A549 (cell line): ENCODE results near the gene KCNN2. TPM values are rescaled to one million over a fixed set of nuclear protein-coding genes. Genes with fewer than 3 reads are reported as not detected.
A peak's percentile ranks its signal among the peaks of the same experiment; 100 is the strongest.

Experiments
- ATAC-seq, 2 experiments: fragments of 200-7000 bp in 1 of 2; fragments of >200 bp in 1 of 2; cut with Nextera tagmentation in 1 of 2; cut with Tn5 transposase in 1 of 2; 3 replicates each; pipeline versions ENCODE4 v1.8.0 to v1.9.1; 2018 to 2020; ENCODE audit warnings: mild to moderate bottlenecking in 1 of 2, moderate library complexity in 1 of 2
- CTCF ChIA-PET: fragments of 300-600 bp; sonication (Branson Sonifier 250); formaldehyde crosslinking; extraction: SDS; loops from one replicate; lab custom pipeline; 2021; ENCODE audit warnings: antibody characterized with exemption, inconsistent platforms; lab: Yijun Ruan, JAX
- POLR2A ChIA-PET: fragments of 350-600 bp; formaldehyde crosslinking; extraction: SDS; loops from one replicate; lab custom pipeline; 2021; ENCODE audit warnings: antibody characterized with exemption, inconsistent platforms; lab: Yijun Ruan, JAX
- DNase-seq, 2 experiments: peaks; one replicate each; pipeline versions ENCODE4 v3.0.0 to v3.0.0-alpha.2; 2011 to 2016; ENCODE audit warnings: low read depth in 1 of 2, low spot score in 1 of 2
- FAIRE-seq: peaks from 2 replicates; lab custom pipeline; 2011; peaks lifted over from hg19 to GRCh38; lab: Jason Lieb, UNC
- H3K27ac ChIP-seq, 2 experiments: fragments of >200 bp; sonication (Bioruptor Twin); formaldehyde crosslinking; 3 replicates each; pipeline ENCODE4 v1.5.1; 2016 to 2017
- H3K4me1 ChIP-seq: fragments of >200 bp; sonication (Bioruptor Twin); formaldehyde crosslinking; 3 replicates; pipeline ENCODE4 v1.6.1; 2016
- H3K4me2 ChIP-seq: fragments of >200 bp; sonication (Bioruptor Twin); formaldehyde crosslinking; 3 replicates; pipeline ENCODE4 v1.6.1; 2016
- H3K4me3 ChIP-seq: fragments of >200 bp; sonication (Bioruptor Twin); formaldehyde crosslinking; 3 replicates; pipeline ENCODE4 v1.5.1; 2016
- H3K9me3 ChIP-seq: fragments of >200 bp; sonication (Bioruptor Twin); formaldehyde crosslinking; 3 replicates; pipeline ENCODE4 v1.6.1; 2016
- BHLHE40 ChIP-seq: IDR thresholded peaks from 2 replicates; pipeline ENCODE4 v1.6.1; 2012; ENCODE audit warnings: low read depth, low read length, inconsistent platforms
- CEBPB ChIP-seq, 2 experiments: fragments of >200 bp in 1 of 2; sonication (Bioruptor Twin) in 1 of 2; formaldehyde crosslinking in 1 of 2; IDR thresholded peaks; 2 replicates each; pipeline ENCODE4 v1.6.1; 2012 to 2016
- CHD2 ChIP-seq: fragments of 150-350 bp; IDR thresholded peaks from 2 replicates; pipeline ENCODE4 v1.6.1; 2014; ENCODE audit warnings: low read length; ENCODE audit not compliant: partially characterized antibody
- CHD4 ChIP-seq: fragments of 200-600 bp; sonication (generic); IDR thresholded peaks from 2 replicates; pipeline ENCODE4 v1.6.1; 2016; ENCODE audit warnings: antibody characterized with exemption, mild to moderate bottlenecking, borderline replicate concordance
- CTCF ChIP-seq: fragments of >200 bp; sonication (Bioruptor Twin); formaldehyde crosslinking; IDR thresholded peaks from 3 replicates; pipeline ENCODE4 v1.5.1; 2016
- EHF ChIP-seq: fragments of 250-450 bp; sonication (Bioruptor Pico); IDR thresholded peaks from 2 replicates; pipeline ENCODE4 v1.5.0; 2020; ENCODE audit warnings: mild to moderate bottlenecking
- EP300 ChIP-seq, 2 experiments: fragments of >200 bp; sonication (Bioruptor Twin); formaldehyde crosslinking; IDR thresholded peaks; 2 replicates in 1 of 2; 3 replicates in 1 of 2; pipeline ENCODE4 v1.6.1; 2016 to 2017
- ESRRA ChIP-seq: fragments of 150-350 bp; IDR thresholded peaks from 2 replicates; pipeline ENCODE4 v1.6.1; 2014; ENCODE audit warnings: mild to moderate bottlenecking, low read length, borderline replicate concordance
- FOSB ChIP-seq: fragments of 250-450 bp; sonication (Bioruptor Pico); IDR thresholded peaks from 2 replicates; pipeline ENCODE4 v1.5.0; 2020; ENCODE audit warnings: mild to moderate bottlenecking, moderate library complexity
- GATA3 ChIP-seq: IDR thresholded peaks from 2 replicates; pipeline ENCODE4 v1.6.1; 2012; ENCODE audit warnings: borderline replicate concordance
- HDAC2 ChIP-seq: fragments of 200-600 bp; sonication (generic); IDR thresholded peaks from 2 replicates; pipeline ENCODE4 v1.6.1; 2016
- HOXA7 ChIP-seq: fragments of 250-450 bp; sonication (Bioruptor Pico); IDR thresholded peaks from 2 replicates; pipeline ENCODE4 v1.5.0; 2020; ENCODE audit warnings: mild to moderate bottlenecking, moderate library complexity
- MAFK ChIP-seq: fragments of 450-650 bp; IDR thresholded peaks from 2 replicates; pipeline ENCODE4 v1.6.1; 2014; ENCODE audit not compliant: partially characterized antibody
- MAX ChIP-seq: IDR thresholded peaks from 2 replicates; pipeline ENCODE4 v1.6.1; 2012
- MAZ ChIP-seq: fragments of 150-350 bp; IDR thresholded peaks from 2 replicates; pipeline ENCODE4 v1.6.1; 2014; ENCODE audit warnings: antibody characterized with exemption, low read depth, low read length, borderline replicate concordance
- NR3C1 ChIP-seq: fragments of >200 bp; sonication (Bioruptor Twin); formaldehyde crosslinking; IDR thresholded peaks from 3 replicates; pipeline ENCODE4 v1.6.1; 2017
- PHF8 ChIP-seq: fragments of 200-600 bp; sonication (generic); IDR thresholded peaks from 2 replicates; pipeline ENCODE4 v1.6.1; 2016; ENCODE audit warnings: low read depth, mild to moderate bottlenecking, antibody characterized with exemption, moderate library complexity, borderline replicate concordance
- POLR2A ChIP-seq: IDR thresholded peaks from 2 replicates; pipeline ENCODE4 v1.6.1; 2012; ENCODE audit warnings: mild to moderate bottlenecking, low read length
- POLR2AphosphoS2 ChIP-seq: conservative IDR thresholded peaks from 2 replicates; pipeline ENCODE4 v1.6.1; 2012; ENCODE audit warnings: low read length, improper control_type of control experiment, inconsistent platforms
- RAD21 ChIP-seq, 2 experiments: fragments of >200 bp in 1 of 2; sonication (Bioruptor Twin) in 1 of 2; formaldehyde crosslinking in 1 of 2; IDR thresholded peaks in 1 of 2; conservative IDR thresholded peaks in 1 of 2; 2 replicates in 1 of 2; 3 replicates in 1 of 2; pipeline ENCODE4 v1.6.1; 2012 to 2018; ENCODE audit warnings: inconsistent platforms in 1 of 2
- RARB ChIP-seq: fragments of 250-450 bp; sonication (Bioruptor Pico); IDR thresholded peaks from 2 replicates; pipeline ENCODE4 v1.8.0; 2021; ENCODE audit warnings: mild to moderate bottlenecking, moderate library complexity
- RCOR1 ChIP-seq: fragments of 150-350 bp; IDR thresholded peaks from 2 replicates; pipeline ENCODE4 v1.6.1; 2014; ENCODE audit warnings: antibody characterized with exemption, low read length, low read depth
- RNF2 ChIP-seq: fragments of 200-600 bp; sonication (generic); IDR thresholded peaks from 2 replicates; pipeline ENCODE4 v1.6.1; 2016; ENCODE audit warnings: low read depth, mild to moderate bottlenecking, antibody characterized with exemption, moderate library complexity, borderline replicate concordance
- TP53 ChIP-seq: fragments of 250-450 bp; sonication (Bioruptor Pico); IDR thresholded peaks from 2 replicates; pipeline ENCODE4 v1.5.0; 2021; ENCODE audit warnings: mild to moderate bottlenecking, moderate library complexity
- ZSCAN20 ChIP-seq: fragments of 250-450 bp; sonication (Bioruptor Pico); IDR thresholded peaks from 2 replicates; pipeline ENCODE4 v1.8.0; 2022; ENCODE audit warnings: mild to moderate bottlenecking, moderate library complexity
- WGBS: methylation state at CpG from one replicate; pipeline ENCODE4 v1.1.6; 2017; ENCODE audit errors: missing lambda C conversion rate; 5-methylcytosine and 5-hydroxymethylcytosine counted together
- polyA minus RNA-seq: library from RNA; depleted of rRNA, polyadenylated mRNA; stranded (reverse); fragments of >200 nt; gene quantifications from 2 replicates; pipeline ENCODE4 v1.2.3, GENCODE V29; 2011; rRNA and poly(A)+ RNA removed
- polyA plus RNA-seq, 4 experiments: library from polyadenylated mRNA; depleted of rRNA in 3 of 4; stranded (reverse); fragments of >200 nt; fragmentation: RNase III in 1 of 4; extraction: RNeasy Plus Mini Kit Qiagen cat#74134 plus additional on column Dnase treatment in 1 of 4; gene quantifications; 2 replicates in 3 of 4; 3 replicates in 1 of 4; pipeline ENCODE4 v1.2.3, GENCODE V29; 2011 to 2017
- TF ChIP-seq, protein P1 (sequence below): fragments of >200 bp; sonication (Bioruptor Twin); formaldehyde crosslinking; IDR thresholded peaks from 3 replicates; pipeline ENCODE4 v1.6.1; 2016

KCNN2 gene
- 0.04 TPM in 1 of 2 replicates, not detected in the other for polyA plus RNA-seq (2011; rRNA removed)
- polyA plus RNA-seq (2012; cell fraction: cytosol; rRNA removed) = 0.03 and 0.08 TPM in 2 replicates
- 0.07 and 0.08 TPM in 2 replicates for polyA plus RNA-seq (2012; cell fraction: nucleus; rRNA removed)
- 0.06 to 0.15 TPM (median 0.09 TPM) in 3 replicates for polyA plus RNA-seq (2017; fragmentation: RNase III; extraction: RNeasy Plus Mini Kit Qiagen cat#74134 plus additional on column Dnase treatment)
- not detected in 2 replicates for polyA minus RNA-seq

DNA sequence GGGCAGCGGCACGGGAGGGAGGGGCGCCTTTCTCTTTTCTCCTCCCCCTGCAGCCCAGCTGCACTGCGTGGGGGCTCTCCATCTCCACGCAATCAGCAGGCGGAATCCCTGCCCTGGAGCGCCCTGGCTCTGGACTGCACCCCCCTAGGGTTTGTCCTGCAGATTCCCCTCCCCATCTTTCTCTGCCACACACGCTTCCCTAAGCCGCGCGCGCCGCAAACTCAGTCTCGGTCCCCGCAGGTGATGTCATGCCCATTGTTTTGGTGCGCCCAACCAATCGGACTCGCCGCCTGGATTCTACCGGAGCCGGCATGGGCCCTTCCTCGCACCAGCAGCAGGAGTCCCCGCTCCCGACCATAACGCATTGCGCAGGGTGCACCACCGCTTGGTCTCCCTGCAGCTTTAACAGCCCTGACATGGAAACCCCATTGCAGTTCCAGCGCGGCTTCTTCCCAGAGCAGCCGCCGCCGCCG is at the start of gene KCNN2:
KCNN2 (plus strand) TSS at position 347 of the 473 bp plus-strand sequence; CDS start at position 417, 70 bp downstream.
- no peak for FAIRE-seq
- Histone ChIP-seq H3K4me2 (peak within 1 kb of the TSS; percentile 76), H3K4me3 (peak within 1 kb of the TSS; percentile 51), H3K9me3 (no peaks in the 10 kb centered on the region), H3K27ac (peak within 1 kb of the TSS in 1 of 2 experiments; percentile 32; a peak in 1 of 6 replicates), H3K4me1 (no peaks in the 10 kb centered on the region; the same call in 2 of the 3 replicates)
- ChIA-PET POLR2A (no interaction called here), CTCF (no interaction called here)
- TF ChIP-seq MAX = 0 out of 2 replicates have a peak, but pooled peaks have one; percentile 22
- no peak for TF ChIP-seq MAFK
- peak; percentile 76 to 87 for ATAC-seq
- peak; percentile 45 to 70 for DNase-seq
- 6% methylated on average over 26 of the region's 33 CpGs for WGBS

DNA sequence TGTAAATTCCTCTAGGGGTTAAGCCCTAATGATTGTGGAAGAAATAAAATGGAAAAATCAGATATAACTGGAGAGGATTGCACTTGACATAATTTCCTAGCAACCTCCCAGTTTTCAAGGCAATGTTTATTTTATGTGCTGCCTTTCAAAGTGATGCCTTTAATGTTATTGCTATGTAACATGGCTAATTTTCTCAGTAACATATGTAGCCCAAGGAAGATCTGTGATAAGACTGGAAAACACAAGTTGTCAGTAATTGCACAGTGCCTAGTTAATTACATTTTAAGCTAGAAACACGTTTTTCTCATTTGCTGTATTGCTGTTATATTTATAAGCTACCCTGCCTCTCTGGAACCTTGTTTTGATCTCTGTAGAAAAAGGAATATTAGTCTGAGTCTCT is 49.2 kb upstream of the KCNN2 start:
- WGBS = 0% methylated on average over 1 of the region's 1 CpG
- ATAC-seq = no peak
- no peak overlapping the region for H3K4me3 ChIP-seq
- no peak for TF ChIP-seq GATA3
- no peak for TF ChIP-seq CHD2
- no peak for TF ChIP-seq RNF2
- no peak for TF ChIP-seq POLR2A
- TF ChIP-seq ESRRA = no peak
- no peak for TF ChIP-seq NR3C1
- no peak for TF ChIP-seq CHD4
- no peak for TF ChIP-seq HOXA7 (CRISPR knock-in tag)
- TF ChIP-seq EHF (CRISPR knock-in tag) = no peak
- no peak for TF ChIP-seq MAZ
- TF ChIP-seq TP53 (CRISPR knock-in tag) = no peak
- TF ChIP-seq BHLHE40 = no peak
- POLR2A ChIA-PET = no interaction called here
- no peak overlapping the region for H3K27ac ChIP-seq
- DNase-seq = no peak
- H3K4me2 ChIP-seq = no peak overlapping the region
- FAIRE-seq = no peak
- CTCF ChIA-PET = no interaction called here
- H3K4me1 ChIP-seq = no peaks in the 10 kb centered on the region
- H3K9me3 ChIP-seq = no peaks in the 10 kb centered on the region

DNA sequence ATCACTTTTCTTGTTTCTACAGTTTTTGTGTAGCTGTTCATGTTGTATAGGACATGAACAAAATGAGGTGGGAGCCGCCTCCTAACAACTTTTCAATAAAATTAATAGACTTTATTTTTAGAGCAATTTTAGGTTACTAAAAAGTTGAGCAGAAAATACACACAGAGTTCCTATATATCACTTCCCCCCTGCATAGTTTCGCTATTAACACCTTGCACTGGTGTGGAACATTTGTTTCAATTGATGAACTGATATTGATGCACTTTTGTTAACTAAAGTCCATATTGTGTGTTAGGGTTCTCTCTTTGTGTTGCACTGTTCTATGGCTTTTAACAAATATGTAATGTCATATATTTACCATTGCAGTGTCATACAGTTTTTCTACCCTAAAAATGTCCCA is 47.8 kb upstream of the KCNN2 start:
- no peak for FAIRE-seq
- no peak overlapping the region for H3K4me2 ChIP-seq
- ATAC-seq = no peak
- ChIA-PET CTCF (no interaction called here), POLR2A (no interaction called here)
- TF ChIP-seq HDAC2 (no peak), EP300 (IDR thresholded peaks at IDR 0.05) (no peak), RNF2 (no peak), PHF8 (no peak), RARB (CRISPR knock-in tag) (no peak), RAD21 (conservative IDR thresholded peaks at IDR 0.05 in 1 of 2, IDR thresholded peaks at IDR 0.05 in 1 of 2) (no peak), ESRRA (no peak), BHLHE40 (no peak), CHD2 (no peak), FOSB (CRISPR knock-in tag) (no peak)
- H3K27ac ChIP-seq = no peak overlapping the region
- no peak overlapping the region for H3K4me3 ChIP-seq
- no peak for DNase-seq
- 3% methylated on average over 2 of the region's 2 CpGs for WGBS
- H3K9me3 ChIP-seq = no peaks in the 10 kb centered on the region
- H3K4me1 ChIP-seq = no peaks in the 10 kb centered on the region

DNA sequence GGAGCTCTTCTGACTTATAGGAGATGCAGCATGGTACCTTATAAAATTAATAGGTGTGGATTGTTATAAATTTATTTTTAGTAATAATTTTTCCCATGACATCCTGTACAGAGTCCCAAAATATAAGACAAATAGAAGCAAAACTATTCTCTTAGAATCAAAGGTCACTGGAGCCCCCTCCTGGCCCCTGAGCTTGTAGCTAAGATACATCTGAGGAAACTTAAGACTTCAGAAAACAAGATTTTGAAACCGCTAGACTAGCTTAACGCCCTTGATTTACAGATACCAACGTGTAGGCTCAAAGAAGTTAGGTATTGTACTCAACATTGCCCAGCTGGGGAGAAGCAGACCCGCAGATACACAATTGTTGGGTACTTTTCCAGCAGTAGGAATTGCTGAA is 45.7 kb upstream of the KCNN2 start:
- no peak for ATAC-seq
- CTCF ChIA-PET = no interaction called here
- H3K4me2 ChIP-seq = no peak overlapping the region
- no peaks in the 10 kb centered on the region for H3K4me1 ChIP-seq
- no peak for TF ChIP-seq CTCF
- TF ChIP-seq ZSCAN20 (CRISPR knock-in tag) = no peak
- TF ChIP-seq POLR2AphosphoS2 = no peak
- no peak for TF ChIP-seq RCOR1
- TF ChIP-seq, protein P1, sequence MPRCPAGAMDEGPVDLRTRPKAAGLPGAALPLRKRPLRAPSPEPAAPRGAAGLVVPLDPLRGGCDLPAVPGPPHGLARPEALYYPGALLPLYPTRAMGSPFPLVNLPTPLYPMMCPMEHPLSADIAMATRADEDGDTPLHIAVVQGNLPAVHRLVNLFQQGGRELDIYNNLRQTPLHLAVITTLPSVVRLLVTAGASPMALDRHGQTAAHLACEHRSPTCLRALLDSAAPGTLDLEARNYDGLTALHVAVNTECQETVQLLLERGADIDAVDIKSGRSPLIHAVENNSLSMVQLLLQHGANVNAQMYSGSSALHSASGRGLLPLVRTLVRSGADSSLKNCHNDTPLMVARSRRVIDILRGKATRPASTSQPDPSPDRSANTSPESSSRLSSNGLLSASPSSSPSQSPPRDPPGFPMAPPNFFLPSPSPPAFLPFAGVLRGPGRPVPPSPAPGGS = no peak
- no peak for TF ChIP-seq CEBPB (IDR thresholded peaks at IDR 0.05)
- no peak for TF ChIP-seq FOSB (CRISPR knock-in tag)
- H3K9me3 ChIP-seq = no peaks in the 10 kb centered on the region
- POLR2A ChIA-PET = no interaction called here
- H3K4me3 ChIP-seq = no peak overlapping the region
- WGBS = 3% methylated on average over 4 of the region's 4 CpGs
- no peak overlapping the region for H3K27ac ChIP-seq
- FAIRE-seq = no peak
- no peak for DNase-seq
